ENCODE data around the gene ZSWIM4.
"Not testable (repeated sequence)": the region's sequence is repeated elsewhere in the genome, so short reads cannot be mapped to it uniquely, and the experiment has no call there.

The ZSWIM4 gene

GRCh38 chr19:13851734-13852114, 56.5 kb downstream of the ZSWIM4 start:
- H3K9me3 ChIP-seq (ENCODE audit: control insufficient read depth in 2 of 2, low read length in 2 of 2); H3K27me3 ChIP-seq (ENCODE audit: control insufficient read depth in 1 of 2, insufficient read depth in 2 of 2, low read length in 2 of 2); H3K36me3 ChIP-seq (ENCODE audit: control insufficient read depth in 2 of 2, insufficient read depth in 2 of 2, low read length in 2 of 2): not testable (repeated sequence)
- peak overlapping the region; percentile 75 to 79 for H3K9ac ChIP-seq (ENCODE audit: low read length in 2 of 2)
- peak overlapping the region; percentile 15 to 22 for H3K4me3 ChIP-seq (ENCODE audit: low read length in 2 of 2)
- H3K4me1 ChIP-seq (ENCODE audit: control insufficient read depth, insufficient read depth, low read length) = peaks cover 48% of the 10 kb centered on the region
- peak overlapping the region; percentile 99 for H3K27ac ChIP-seq (ENCODE audit: low read length)

GRCh38 chr19:13852171-13852707, 57.0 kb downstream of the ZSWIM4 start:
- H3K4me3 ChIP-seq (ENCODE audit: low read length in 2 of 2); H3K27me3 ChIP-seq (ENCODE audit: control insufficient read depth in 1 of 2, insufficient read depth in 2 of 2, low read length in 2 of 2); H3K9ac ChIP-seq (ENCODE audit: low read length in 2 of 2); H3K27ac ChIP-seq (ENCODE audit: low read length); H3K9me3 ChIP-seq (ENCODE audit: control insufficient read depth in 2 of 2, low read length in 2 of 2); H3K36me3 ChIP-seq (ENCODE audit: control insufficient read depth in 2 of 2, insufficient read depth in 2 of 2, low read length in 2 of 2): not testable (repeated sequence)
- peaks cover 43% of the 10 kb centered on the region for H3K4me1 ChIP-seq (ENCODE audit: control insufficient read depth, insufficient read depth, low read length)

DNA sequence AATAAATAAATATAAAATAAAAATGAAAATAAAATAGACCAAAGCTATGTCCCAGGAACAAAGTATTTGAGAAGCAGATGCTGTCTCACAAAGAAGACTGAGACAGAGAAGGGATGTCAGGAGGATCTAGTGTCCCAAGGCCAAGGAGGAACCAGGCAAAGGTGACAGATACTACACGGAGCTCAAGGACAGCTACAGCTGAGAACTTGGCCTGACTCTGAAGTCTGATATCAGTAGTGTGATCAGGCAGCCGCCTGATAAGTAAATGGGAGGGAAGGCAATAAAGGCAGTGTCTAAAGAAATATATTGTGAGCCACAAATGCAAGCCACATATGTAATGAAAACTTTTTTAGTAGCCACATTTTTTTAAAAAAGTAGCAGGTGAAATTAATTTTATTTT, 61.3 kb downstream of the ZSWIM4 start:
- no peaks in the 10 kb centered on the region for H3K27me3 ChIP-seq (ENCODE audit: control insufficient read depth in 1 of 2, insufficient read depth in 2 of 2, low read length in 2 of 2)
- H3K27ac ChIP-seq (ENCODE audit: low read length) = no peak overlapping the region
- no peaks in the 10 kb centered on the region for H3K36me3 ChIP-seq (ENCODE audit: control insufficient read depth in 2 of 2, insufficient read depth in 2 of 2, low read length in 2 of 2)
- H3K4me1 ChIP-seq (ENCODE audit: control insufficient read depth, insufficient read depth, low read length) = peaks cover 11% of the 10 kb centered on the region
- no peak overlapping the region for H3K4me3 ChIP-seq (ENCODE audit: low read length in 2 of 2)
- no peak overlapping the region for H3K9ac ChIP-seq (ENCODE audit: low read length in 2 of 2)
- H3K9me3 ChIP-seq (ENCODE audit: control insufficient read depth in 2 of 2, low read length in 2 of 2) = no peaks in the 10 kb centered on the region

- Histone ChIP-seq H3K36me3 (ENCODE audit: control insufficient read depth in 2 of 2, insufficient read depth in 2 of 2, low read length in 2 of 2) (no peaks in the 10 kb centered on the region), H3K27ac (ENCODE audit: low read length) (no peak overlapping the region), H3K4me3 (ENCODE audit: low read length in 2 of 2) (no peak overlapping the region), H3K4me1 (ENCODE audit: control insufficient read depth, insufficient read depth, low read length) (peaks cover 11% of the 10 kb centered on the region), H3K9ac (ENCODE audit: low read length in 2 of 2) (no peak overlapping the region), H3K27me3 (ENCODE audit: control insufficient read depth in 1 of 2, insufficient read depth in 2 of 2, low read length in 2 of 2) (no peaks in the 10 kb centered on the region), H3K9me3 (ENCODE audit: control insufficient read depth in 2 of 2, low read length in 2 of 2) (no peaks in the 10 kb centered on the region)
Observed at GRCh38 chr19:13859361-13859880, 64.2 kb downstream of the ZSWIM4 start.

DNA sequence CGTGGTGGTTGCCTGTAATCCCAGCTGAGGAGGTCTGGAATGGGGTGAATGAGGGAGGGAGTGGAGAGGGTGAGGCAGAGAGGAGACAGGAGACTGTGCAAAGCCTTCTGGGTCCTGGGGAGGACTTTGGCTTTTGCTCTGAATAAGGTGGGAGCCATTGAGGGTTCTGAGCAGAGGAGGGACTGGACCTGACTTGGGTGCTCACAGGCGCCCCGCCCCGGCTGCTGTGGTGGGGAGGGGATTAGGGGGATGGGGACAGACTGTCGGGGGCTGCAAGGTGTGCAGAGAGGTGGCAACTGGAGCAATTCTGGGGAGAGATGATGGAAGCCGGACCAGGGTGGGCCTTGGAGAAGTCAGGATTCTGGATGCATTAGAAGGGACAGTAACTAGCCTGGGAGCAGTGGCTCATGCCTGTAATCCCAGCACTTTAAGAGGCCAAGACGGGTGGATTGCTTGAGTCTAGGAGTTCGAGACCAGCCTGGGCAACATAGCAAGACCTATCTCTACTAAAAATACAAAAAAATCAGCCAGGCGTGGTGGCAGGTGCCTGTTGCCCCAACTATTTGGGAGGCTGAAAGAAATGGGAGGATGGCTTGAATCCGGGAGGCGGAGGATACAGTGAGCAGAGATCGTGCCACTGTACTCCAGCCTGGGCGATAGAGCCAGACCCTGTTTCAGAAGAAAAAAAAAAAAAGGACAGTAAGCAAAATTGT, 65.6 kb downstream of the ZSWIM4 start:
- Histone ChIP-seq H3K4me3 (ENCODE audit: low read length in 2 of 2) (peak overlapping the region in 1 of 2 donors; percentile 74), H3K36me3 (ENCODE audit: control insufficient read depth in 2 of 2, insufficient read depth in 2 of 2, low read length in 2 of 2) (no peaks in the 10 kb centered on the region), H3K27ac (ENCODE audit: low read length) (peak overlapping the region; percentile 90), H3K9ac (ENCODE audit: low read length in 2 of 2) (no peak overlapping the region), H3K4me1 (ENCODE audit: control insufficient read depth, insufficient read depth, low read length) (peaks cover 13% of the 10 kb centered on the region), H3K9me3 (ENCODE audit: control insufficient read depth in 2 of 2, low read length in 2 of 2) (no peaks in the 10 kb centered on the region), H3K27me3 (ENCODE audit: control insufficient read depth in 1 of 2, insufficient read depth in 2 of 2, low read length in 2 of 2) (no peaks in the 10 kb centered on the region)

DNA sequence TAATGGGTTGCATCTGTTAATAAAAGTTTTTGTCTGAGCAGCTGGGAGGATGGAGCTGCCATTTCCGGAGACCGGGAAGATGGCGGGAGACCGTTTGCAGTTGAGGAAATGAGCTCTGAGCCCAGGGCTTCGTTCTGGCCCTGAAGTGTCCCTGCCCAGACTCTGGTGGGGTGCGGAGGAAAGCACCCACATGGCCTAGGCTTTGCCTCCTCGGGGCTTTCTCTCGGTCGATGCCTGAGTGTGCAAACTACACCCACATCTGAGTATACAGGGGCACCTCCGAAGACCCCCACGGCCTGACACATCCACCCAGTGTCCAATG, 66.1 kb downstream of the ZSWIM4 start:
- peak overlapping the region; percentile 90 for H3K27ac ChIP-seq (ENCODE audit: low read length)
- H3K36me3 ChIP-seq (ENCODE audit: control insufficient read depth in 2 of 2, insufficient read depth in 2 of 2, low read length in 2 of 2) = no peaks in the 10 kb centered on the region
- H3K9ac ChIP-seq (ENCODE audit: low read length in 2 of 2) = peak overlapping the region; percentile 44 to 74
- peak overlapping the region; percentile 68 to 74 for H3K4me3 ChIP-seq (ENCODE audit: low read length in 2 of 2)
- no peaks in the 10 kb centered on the region for H3K9me3 ChIP-seq (ENCODE audit: control insufficient read depth in 2 of 2, low read length in 2 of 2)
- peaks cover 18% of the 10 kb centered on the region for H3K4me1 ChIP-seq (ENCODE audit: control insufficient read depth, insufficient read depth, low read length)
- no peaks in the 10 kb centered on the region for H3K27me3 ChIP-seq (ENCODE audit: control insufficient read depth in 1 of 2, insufficient read depth in 2 of 2, low read length in 2 of 2)

- Histone ChIP-seq H3K4me3 (ENCODE audit: low read length in 2 of 2) (peak overlapping the region; percentile 68 to 74), H3K4me1 (ENCODE audit: control insufficient read depth, insufficient read depth, low read length) (peaks cover 22% of the 10 kb centered on the region), H3K9me3 (ENCODE audit: control insufficient read depth in 2 of 2, low read length in 2 of 2) (no peaks in the 10 kb centered on the region), H3K27ac (ENCODE audit: low read length) (peak overlapping the region; percentile 90), H3K27me3 (ENCODE audit: control insufficient read depth in 1 of 2, insufficient read depth in 2 of 2, low read length in 2 of 2) (no peaks in the 10 kb centered on the region), H3K36me3 (ENCODE audit: control insufficient read depth in 2 of 2, insufficient read depth in 2 of 2, low read length in 2 of 2) (no peaks in the 10 kb centered on the region), H3K9ac (ENCODE audit: low read length in 2 of 2) (peak overlapping the region; percentile 44 to 74)
Observed at GRCh38 chr19:13861714-13862531, 66.7 kb downstream of the ZSWIM4 start.

- Histone ChIP-seq H3K27ac (ENCODE audit: low read length) (peak overlapping the region; percentile 55), H3K4me1 (ENCODE audit: control insufficient read depth, insufficient read depth, low read length) (peaks cover 22% of the 10 kb centered on the region)
Observed at GRCh38 chr19:13864046-13864666, 68.9 kb downstream of the ZSWIM4 start.

GRCh38 chr19:13864667-13865570, 69.7 kb downstream of the ZSWIM4 start:
- no peaks in the 10 kb centered on the region for H3K27me3 ChIP-seq (ENCODE audit: control insufficient read depth in 1 of 2, insufficient read depth in 2 of 2, low read length in 2 of 2)
- peak overlapping the region in 1 of 2 donors; percentile 73 for H3K4me3 ChIP-seq (ENCODE audit: low read length in 2 of 2)
- no peaks in the 10 kb centered on the region for H3K9me3 ChIP-seq (ENCODE audit: control insufficient read depth in 2 of 2, low read length in 2 of 2)
- H3K4me1 ChIP-seq (ENCODE audit: control insufficient read depth, insufficient read depth, low read length) = peaks cover 22% of the 10 kb centered on the region
- peak overlapping the region; percentile 55 for H3K27ac ChIP-seq (ENCODE audit: low read length)
- H3K9ac ChIP-seq (ENCODE audit: low read length in 2 of 2) = no peak overlapping the region
- H3K36me3 ChIP-seq (ENCODE audit: control insufficient read depth in 2 of 2, insufficient read depth in 2 of 2, low read length in 2 of 2) = no peaks in the 10 kb centered on the region

More at GRCh38 chr19:13864046-13864666, 68.9 kb downstream of the ZSWIM4 start:
- Histone ChIP-seq H3K27me3 (ENCODE audit: control insufficient read depth in 1 of 2, insufficient read depth in 2 of 2, low read length in 2 of 2) (no peaks in the 10 kb centered on the region), H3K36me3 (ENCODE audit: control insufficient read depth in 2 of 2, insufficient read depth in 2 of 2, low read length in 2 of 2) (no peaks in the 10 kb centered on the region), H3K9ac (ENCODE audit: low read length in 2 of 2) (no peak overlapping the region), H3K4me3 (ENCODE audit: low read length in 2 of 2) (no peak overlapping the region), H3K9me3 (ENCODE audit: control insufficient read depth in 2 of 2, low read length in 2 of 2) (no peaks in the 10 kb centered on the region)
